Measurements from ENCODE around the gene CLEC1A.

GRCh38 chr12:10027311-10027710 is 71.5 kb downstream of the CLEC1A start:
- TF ChIP-seq, protein P1, sequence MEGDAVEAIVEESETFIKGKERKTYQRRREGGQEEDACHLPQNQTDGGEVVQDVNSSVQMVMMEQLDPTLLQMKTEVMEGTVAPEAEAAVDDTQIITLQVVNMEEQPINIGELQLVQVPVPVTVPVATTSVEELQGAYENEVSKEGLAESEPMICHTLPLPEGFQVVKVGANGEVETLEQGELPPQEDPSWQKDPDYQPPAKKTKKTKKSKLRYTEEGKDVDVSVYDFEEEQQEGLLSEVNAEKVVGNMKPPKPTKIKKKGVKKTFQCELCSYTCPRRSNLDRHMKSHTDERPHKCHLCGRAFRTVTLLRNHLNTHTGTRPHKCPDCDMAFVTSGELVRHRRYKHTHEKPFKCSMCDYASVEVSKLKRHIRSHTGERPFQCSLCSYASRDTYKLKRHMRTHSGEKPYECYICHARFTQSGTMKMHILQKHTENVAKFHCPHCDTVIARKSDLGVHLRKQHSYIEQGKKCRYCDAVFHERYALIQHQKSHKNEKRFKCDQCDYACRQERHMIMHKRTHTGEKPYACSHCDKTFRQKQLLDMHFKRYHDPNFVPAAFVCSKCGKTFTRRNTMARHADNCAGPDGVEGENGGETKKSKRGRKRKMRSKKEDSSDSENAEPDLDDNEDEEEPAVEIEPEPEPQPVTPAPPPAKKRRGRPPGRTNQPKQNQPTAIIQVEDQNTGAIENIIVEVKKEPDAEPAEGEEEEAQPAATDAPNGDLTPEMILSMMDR (IDR thresholded peaks at IDR 0.05; ENCODE audit: insufficient read depth, low read length) = no peak
- TF ChIP-seq POLR2AphosphoS5 (IDR thresholded peaks at IDR 0.05; ENCODE audit: low read depth) (no peak), SPI1 (IDR thresholded peaks at IDR 0.05; ENCODE audit: borderline replicate concordance, low read depth) (no peak)

Data from HL-60 (cell line).